Upper lobe of left lung (tissue), 6 donors: ENCODE results near the gene OGDHL. TPM values are rescaled to one million over a fixed set of nuclear protein-coding genes. Genes with fewer than 3 reads are reported as not detected.

Experiments used
- ATAC-seq, 2 donors: fragments of 200-7000 bp; cut with Tn5 transposase; one replicate each; pipeline ENCODE4 v1.9.1; 2022; ENCODE audit warnings: mild to moderate bottlenecking in 2 of 2, moderate library complexity in 2 of 2; ENCODE audit not compliant: low FRiP score in 2 of 2
- DNase-seq, 2 donors: peaks; one replicate each; pipeline ENCODE4 v3.0.0-alpha.2; 2019 to 2020
- H3K27ac ChIP-seq, 4 donors: fragments of 200-600 bp; sonication (generic); one replicate each; pipeline ENCODE4 v1.5.1; 2016 to 2019
- H3K27me3 ChIP-seq, 4 donors: fragments of 200-600 bp; sonication (generic); one replicate each; pipeline ENCODE4 v1.5.1; 2017 to 2019
- H3K36me3 ChIP-seq, 4 donors: fragments of 200-600 bp; sonication (generic); one replicate each; pipeline ENCODE4 v1.5.1; 2016 to 2019
- H3K4me1 ChIP-seq, 4 donors: fragments of 200-600 bp; sonication (generic); one replicate each; pipeline ENCODE4 v1.5.1; 2018 to 2019
- H3K4me3 ChIP-seq, 4 donors: fragments of 200-600 bp; sonication (generic); one replicate each; pipeline ENCODE4 v1.5.1; 2017 to 2019; ENCODE audit warnings: mild to moderate bottlenecking in 2 of 4, moderate library complexity in 1 of 4
- H3K9me3 ChIP-seq, 4 donors: fragments of 200-600 bp; sonication (generic); one replicate each; pipeline ENCODE4 v1.5.1; 2018 to 2019
- EP300 ChIP-seq, 4 donors: sonication (generic); formaldehyde crosslinking; IDR thresholded peaks; one replicate each; pipeline ENCODE4 v1.5.1; 2017; ENCODE audit warnings: antibody characterized with exemption in 4 of 4, control low read depth in 2 of 4
- POLR2A ChIP-seq, 4 donors: fragments of 450-650 bp; IDR thresholded peaks; one replicate each; pipeline ENCODE4 v1.5.1; 2016 to 2017; ENCODE audit warnings: antibody characterized with exemption in 4 of 4, mild to moderate bottlenecking in 2 of 4
- POLR2AphosphoS5 ChIP-seq, 2 donors: sonication (generic); formaldehyde crosslinking; IDR thresholded peaks; one replicate each; pipeline ENCODE4 v1.5.1; 2017; ENCODE audit warnings: antibody characterized with exemption in 2 of 2
- WGBS, 2 donors: methylation state at CpG; one replicate each; pipeline ENCODE4 v1.1.5; 2017 to 2018; 5-methylcytosine and 5-hydroxymethylcytosine counted together
- total RNA-seq, 6 donors: library from RNA; depleted of rRNA in 4 of 6; stranded (reverse); fragments of >200 nt in 4 of 6; gene quantifications; one replicate each; pipeline versions ENCODE4 v1.1.0 to v1.2.1, GENCODE V29; 2016 to 2021
- TF ChIP-seq, protein P1 (sequence below), 6 experiments: fragments of 450-650 bp in 4 of 6; fragments of 200-600 bp in 2 of 6; sonication (generic) in 2 of 6; IDR thresholded peaks; one replicate each; pipeline ENCODE4 v1.5.1; 2016 to 2019; ENCODE audit warnings: antibody characterized with exemption in 6 of 6
- donor health status: DM: no; HTN: no; CAD: no; lungs with moderate emphysema.
- donor health status: DM: no; HTN: yes; CAD: no; lungs with severe emphysema.

The OGDHL gene
- total RNA-seq, 6 donors from 2014 or later, result 0.10 to 0.46 (median 0.22) TPM; not detected in 2

DNA sequence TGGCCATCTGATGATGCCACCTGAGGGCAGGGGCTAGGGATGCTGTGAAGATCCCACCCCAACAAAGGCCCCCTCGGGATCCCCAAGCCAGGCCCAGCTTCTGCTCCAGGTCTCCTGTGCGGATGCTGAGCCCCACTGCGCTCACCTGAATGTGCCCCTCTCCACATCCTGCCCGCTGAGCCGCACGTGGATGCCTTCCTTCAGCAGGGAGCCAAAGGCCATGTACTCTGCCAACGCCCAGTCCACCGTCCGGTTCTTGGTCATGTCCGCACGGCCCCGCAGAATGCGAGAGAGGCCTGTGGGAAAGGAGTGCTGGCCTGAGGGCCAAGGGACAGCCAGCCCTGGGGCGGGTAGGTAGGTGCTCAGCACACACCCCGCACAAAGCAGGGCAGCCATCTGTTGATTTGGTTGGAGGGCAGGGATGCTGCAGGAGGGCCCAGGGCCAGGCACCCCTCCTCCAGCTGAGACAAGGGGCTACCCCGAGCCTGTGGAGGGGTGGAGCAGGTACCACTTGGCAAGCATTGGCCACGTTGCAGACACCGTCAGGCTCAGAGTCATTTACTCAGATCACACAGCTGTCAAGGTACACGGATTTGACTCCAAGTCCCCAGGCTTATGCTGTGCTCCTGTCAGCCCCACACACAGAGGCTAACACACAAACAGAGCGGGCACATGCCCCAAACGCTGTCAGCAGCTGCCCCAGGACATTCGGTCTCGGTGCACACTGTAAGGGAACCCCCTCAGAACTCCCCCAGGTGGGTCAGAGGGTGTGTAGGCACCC is 19.2 kb downstream of the OGDHL start:
- no peaks in the 10 kb centered on the region for H3K27me3 ChIP-seq
- TF ChIP-seq, protein P1, sequence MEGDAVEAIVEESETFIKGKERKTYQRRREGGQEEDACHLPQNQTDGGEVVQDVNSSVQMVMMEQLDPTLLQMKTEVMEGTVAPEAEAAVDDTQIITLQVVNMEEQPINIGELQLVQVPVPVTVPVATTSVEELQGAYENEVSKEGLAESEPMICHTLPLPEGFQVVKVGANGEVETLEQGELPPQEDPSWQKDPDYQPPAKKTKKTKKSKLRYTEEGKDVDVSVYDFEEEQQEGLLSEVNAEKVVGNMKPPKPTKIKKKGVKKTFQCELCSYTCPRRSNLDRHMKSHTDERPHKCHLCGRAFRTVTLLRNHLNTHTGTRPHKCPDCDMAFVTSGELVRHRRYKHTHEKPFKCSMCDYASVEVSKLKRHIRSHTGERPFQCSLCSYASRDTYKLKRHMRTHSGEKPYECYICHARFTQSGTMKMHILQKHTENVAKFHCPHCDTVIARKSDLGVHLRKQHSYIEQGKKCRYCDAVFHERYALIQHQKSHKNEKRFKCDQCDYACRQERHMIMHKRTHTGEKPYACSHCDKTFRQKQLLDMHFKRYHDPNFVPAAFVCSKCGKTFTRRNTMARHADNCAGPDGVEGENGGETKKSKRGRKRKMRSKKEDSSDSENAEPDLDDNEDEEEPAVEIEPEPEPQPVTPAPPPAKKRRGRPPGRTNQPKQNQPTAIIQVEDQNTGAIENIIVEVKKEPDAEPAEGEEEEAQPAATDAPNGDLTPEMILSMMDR (IDR thresholded peaks at IDR 0.05), result no peak

DNA sequence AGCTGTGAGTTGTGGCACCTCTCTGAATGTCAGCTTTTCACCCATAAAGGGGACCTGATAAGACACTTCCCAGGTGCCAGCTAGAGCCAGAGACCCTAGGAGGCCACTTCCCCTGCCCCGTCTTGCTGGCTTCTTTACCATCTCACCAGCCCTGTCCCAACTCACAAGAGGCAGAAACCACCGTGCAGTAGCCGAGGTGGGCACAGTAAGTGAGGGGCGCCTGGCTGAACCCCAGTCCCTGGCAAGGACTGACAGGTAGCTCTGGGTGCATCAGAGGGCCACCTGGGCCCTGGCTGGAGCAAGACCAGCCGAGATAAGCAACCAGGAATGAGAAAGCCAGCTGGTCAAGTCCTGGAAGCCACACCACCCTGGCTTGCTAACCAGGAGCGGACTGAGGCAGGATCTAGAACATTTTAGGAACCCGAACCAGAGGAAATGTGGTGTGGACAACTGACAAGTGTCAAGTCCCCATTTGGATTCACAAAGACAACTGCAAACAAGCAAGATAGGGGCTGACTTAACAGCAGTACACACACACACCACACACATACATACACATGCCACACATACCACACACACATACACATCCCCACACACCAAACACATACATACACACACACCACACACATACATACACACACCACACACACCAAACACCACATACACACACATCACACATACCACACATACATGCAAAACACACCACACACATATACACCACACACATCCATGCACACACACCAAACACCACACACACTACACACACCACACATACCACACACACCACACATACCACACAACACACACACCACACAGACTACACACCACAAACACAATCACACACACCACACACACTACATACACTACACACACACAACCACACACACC is 20.8 kb downstream of the OGDHL start:
- H3K27me3 ChIP-seq, result no peaks in the 10 kb centered on the region
- no peak overlapping the region for H3K4me3 ChIP-seq
- no peak for ATAC-seq
- 63 to 93% methylated on average over 3 to 7 of the region's 7 CpGs for WGBS, 2 donors
- H3K4me1 ChIP-seq, result no peaks in the 10 kb centered on the region
- no peaks in the 10 kb centered on the region for H3K36me3 ChIP-seq
- no peak for TF ChIP-seq POLR2AphosphoS5 (IDR thresholded peaks at IDR 0.05)
- no peak for TF ChIP-seq EP300 (IDR thresholded peaks at IDR 0.05)
- TF ChIP-seq POLR2A (IDR thresholded peaks at IDR 0.05), result no peak
- TF ChIP-seq, protein P1 (IDR thresholded peaks at IDR 0.05), result no peak
- no peak for DNase-seq
- H3K27ac ChIP-seq, result no peak overlapping the region
- no peaks in the 10 kb centered on the region for H3K9me3 ChIP-seq

More for the DNA sequence above, 19.2 kb downstream of the OGDHL start:
- ATAC-seq, result no peak
- H3K36me3 ChIP-seq, result no peaks in the 10 kb centered on the region
- no peaks in the 10 kb centered on the region for H3K4me1 ChIP-seq
- H3K27ac ChIP-seq, result no peak overlapping the region
- H3K9me3 ChIP-seq, result no peaks in the 10 kb centered on the region
- WGBS, 2 donors, result 90 to 92% methylated on average over 10 to 22 of the region's 23 CpGs
- H3K4me3 ChIP-seq, result no peak overlapping the region
- DNase-seq, result peak in 1 of 2 donors; percentile 59

DNA sequence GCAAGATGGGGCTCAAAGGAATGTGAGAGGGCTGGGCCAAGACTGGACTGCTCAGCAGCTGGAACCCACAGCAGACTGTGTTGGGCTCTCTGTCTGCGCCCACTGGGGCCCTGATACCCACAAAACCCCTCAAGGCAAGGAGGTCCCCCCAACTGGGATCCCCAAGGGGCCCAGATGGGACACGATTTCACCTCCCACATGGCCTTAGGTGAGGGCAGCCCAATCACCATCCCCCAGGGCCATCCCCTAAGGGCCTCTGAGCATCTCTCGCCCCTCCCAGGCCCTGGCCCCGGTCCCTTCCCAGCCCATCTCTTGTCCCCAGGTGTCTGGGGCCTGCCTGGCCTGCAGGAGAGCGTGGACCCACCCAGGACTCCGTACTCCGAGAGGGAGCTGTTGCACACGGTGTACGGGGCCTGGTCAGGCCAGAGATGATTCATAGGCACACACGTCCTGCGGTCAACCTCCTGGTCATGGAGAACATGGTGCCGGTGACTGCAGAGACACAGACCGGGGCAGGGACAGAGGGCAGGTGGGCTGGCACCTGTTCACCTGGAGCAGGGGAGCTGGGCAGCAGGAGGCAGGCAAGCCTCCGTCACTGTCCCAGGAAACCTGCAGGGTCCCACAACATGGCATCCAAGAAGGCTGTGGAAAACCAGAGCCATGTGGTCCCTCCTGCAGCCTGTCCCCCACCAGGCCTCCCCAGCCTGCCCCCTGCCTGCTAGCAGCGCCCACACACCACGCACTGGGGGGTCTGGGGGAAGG is 21.6 kb downstream of the OGDHL start:
- H3K9me3 ChIP-seq, result no peaks in the 10 kb centered on the region
- no peak for ATAC-seq
- no peaks in the 10 kb centered on the region for H3K27me3 ChIP-seq
- H3K36me3 ChIP-seq, result no peaks in the 10 kb centered on the region
- DNase-seq, result peak in 1 of 2 donors; percentile 68
- 88% methylated on average over 16 of the region's 16 CpGs; no CpG with 5 or more reads in 1 of the 2 donors for WGBS, 2 donors
- no peak overlapping the region for H3K27ac ChIP-seq
- no peak for TF ChIP-seq POLR2A (IDR thresholded peaks at IDR 0.05)
- TF ChIP-seq EP300 (IDR thresholded peaks at IDR 0.05), result no peak
- TF ChIP-seq, protein P1 (IDR thresholded peaks at IDR 0.05), result no peak
- no peak for TF ChIP-seq POLR2AphosphoS5 (IDR thresholded peaks at IDR 0.05)
- H3K4me1 ChIP-seq, result no peaks in the 10 kb centered on the region
- H3K4me3 ChIP-seq, result no peak overlapping the region

DNA sequence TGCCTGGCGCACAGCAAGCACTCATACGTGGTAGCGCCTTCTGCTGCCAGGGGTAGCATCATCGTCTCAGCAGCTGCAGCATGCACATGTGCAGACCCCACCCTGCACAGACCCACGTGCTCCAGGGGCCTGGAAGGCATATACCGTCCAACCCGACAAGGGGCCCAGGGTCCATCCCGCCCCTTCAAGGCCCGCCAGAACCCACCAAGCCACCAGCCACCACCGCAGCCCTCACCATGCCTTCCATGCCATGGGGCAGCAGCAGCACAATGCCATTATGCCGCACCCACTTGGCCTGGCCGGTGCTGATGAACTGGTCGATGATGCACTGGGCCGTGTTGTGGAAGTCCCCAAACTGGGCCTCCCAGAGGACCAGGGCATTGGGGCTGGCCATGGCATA is 22.7 kb downstream of the OGDHL start:
- 86% methylated on average over 14 of the region's 14 CpGs; no CpG with 5 or more reads in 1 of the 2 donors for WGBS, 2 donors
- no peaks in the 10 kb centered on the region for H3K9me3 ChIP-seq
- H3K4me3 ChIP-seq, result no peak overlapping the region
- ATAC-seq (no peak), DNase-seq (peak in 1 of 2 donors; percentile 66)
- TF ChIP-seq POLR2A (IDR thresholded peaks at IDR 0.05) (no peak), POLR2AphosphoS5 (IDR thresholded peaks at IDR 0.05) (no peak), EP300 (IDR thresholded peaks at IDR 0.05) (no peak)
- TF ChIP-seq, protein P1 (IDR thresholded peaks at IDR 0.05), result no peak
- no peaks in the 10 kb centered on the region for H3K27me3 ChIP-seq
- no peaks in the 10 kb centered on the region for H3K36me3 ChIP-seq
- no peak overlapping the region for H3K27ac ChIP-seq
- H3K4me1 ChIP-seq, result no peaks in the 10 kb centered on the region
